NCI-H128 (cell line): ENCODE results near the gene TCF3.
A peak's percentile ranks its signal among the peaks of the same experiment; 100 is the strongest.

Experiments
- DNase-seq: peaks from one replicate; lab custom pipeline; 2025; ENCODE audit not compliant: unreplicated experiment; lab: John Stamatoyannopoulos, UW

TCF3 gene

DNA sequence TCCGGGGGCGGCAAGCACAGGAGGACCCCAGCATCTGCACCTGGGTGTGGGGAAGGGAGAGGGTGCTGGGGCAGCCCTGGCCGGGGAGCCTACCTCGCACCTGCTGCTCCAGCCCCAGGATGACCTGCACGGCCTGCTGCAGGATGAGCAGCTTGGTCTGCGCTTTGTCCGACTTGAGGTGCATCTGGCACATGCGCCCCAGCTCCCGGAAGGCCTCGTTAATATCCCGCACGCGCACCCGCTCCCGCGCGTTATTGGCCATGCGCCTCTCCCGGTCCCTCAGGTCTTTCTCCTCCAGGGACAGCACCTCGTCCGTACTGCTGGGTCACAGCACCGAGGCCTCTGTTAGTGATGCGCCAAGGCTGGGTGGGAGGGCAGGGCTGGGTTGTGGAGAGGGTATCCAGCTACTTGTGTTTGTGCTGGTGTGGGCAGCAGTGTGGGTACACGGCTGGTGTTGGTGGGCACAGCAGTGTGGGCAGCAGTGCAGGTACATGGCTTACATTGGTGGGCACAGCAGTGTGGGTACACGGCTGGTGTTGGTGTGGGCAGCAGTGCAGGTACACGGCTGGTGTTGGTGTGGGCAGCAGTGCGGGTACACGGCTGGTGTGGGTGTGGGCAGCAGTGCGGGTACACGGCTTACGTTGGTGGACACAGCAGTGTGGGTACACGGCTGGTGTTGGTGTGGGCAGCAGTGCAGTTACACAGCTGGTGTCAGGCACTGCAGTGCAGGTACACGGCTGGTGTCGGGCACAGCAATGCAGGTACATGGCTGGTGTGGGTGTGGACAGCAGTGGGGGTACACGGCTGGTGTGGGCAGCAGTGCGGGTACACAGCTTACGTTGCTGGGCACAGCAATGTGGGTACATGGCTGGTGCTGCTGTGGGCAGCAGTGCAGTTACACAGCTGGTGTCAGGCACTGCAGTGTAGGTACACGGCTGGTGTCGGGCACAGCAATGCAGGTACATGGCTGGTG lies 40.0 kb downstream of the TCF3 start:
- DNase-seq: no peak

DNA sequence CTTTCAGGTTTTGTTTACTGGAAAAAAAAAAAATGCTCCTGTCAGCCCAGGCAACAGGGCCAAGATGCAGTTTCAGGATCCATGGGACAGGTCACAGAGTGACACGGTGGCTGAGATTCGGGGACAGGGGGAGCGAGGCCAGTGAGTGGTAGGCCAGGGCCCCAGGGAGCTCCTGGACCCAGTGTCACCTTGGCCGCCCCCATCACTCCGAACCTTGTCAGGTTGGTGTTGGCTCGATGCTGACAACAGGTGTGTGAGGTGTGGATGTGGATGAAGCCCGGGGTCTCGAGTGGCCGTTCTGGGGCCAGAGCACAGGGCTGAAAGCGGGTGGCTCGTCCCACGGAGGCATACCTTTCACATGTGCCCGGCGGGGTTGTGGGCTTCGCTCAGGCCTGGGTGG lies 41.1 kb downstream of the TCF3 start:
- DNase-seq: no peak

DNA sequence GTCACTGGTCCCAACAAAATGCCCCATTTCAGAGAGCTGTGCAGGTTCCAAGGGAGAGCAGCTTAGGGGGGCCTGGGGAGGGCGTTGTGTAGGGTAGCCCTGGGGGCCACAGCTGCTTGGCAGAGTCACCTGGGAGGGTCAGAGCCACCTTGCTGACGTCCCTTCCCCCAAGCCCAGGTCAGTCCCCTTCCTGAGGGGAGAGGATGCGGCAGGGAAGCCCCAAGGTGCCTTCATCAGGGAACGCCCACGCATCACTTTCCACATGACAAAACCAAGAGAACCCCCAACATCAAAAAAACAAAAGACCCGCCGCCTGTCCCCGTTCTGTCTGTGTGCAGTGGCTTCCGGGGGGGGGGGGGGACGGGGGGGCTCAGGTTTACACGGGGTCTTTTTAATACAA lies 41.8 kb downstream of the TCF3 start:
- no peak for DNase-seq

GRCh38 chr19:1609680-1610474 lies 42.5 kb downstream of the TCF3 start:
- no peak for DNase-seq

DNA sequence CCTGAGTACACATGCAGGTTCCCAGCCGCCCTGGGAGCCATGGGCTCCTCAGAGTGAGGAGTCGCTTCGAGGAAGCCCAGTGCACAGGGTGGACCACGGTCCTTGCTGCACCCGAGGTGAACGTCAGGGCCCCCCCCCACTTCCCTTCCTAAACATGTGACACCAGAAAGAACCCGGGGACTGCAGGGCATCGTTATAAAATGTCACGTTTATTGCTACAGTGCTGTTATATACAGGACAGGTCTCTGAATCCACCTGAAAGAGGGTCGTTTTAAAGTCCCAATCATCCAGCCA lies 43.4 kb downstream of the TCF3 start:
- DNase-seq: no peak

- no peak for DNase-seq
These were observed 43.9 kb downstream of the TCF3 start for GRCh38 chr19:1608359-1609102.

DNA sequence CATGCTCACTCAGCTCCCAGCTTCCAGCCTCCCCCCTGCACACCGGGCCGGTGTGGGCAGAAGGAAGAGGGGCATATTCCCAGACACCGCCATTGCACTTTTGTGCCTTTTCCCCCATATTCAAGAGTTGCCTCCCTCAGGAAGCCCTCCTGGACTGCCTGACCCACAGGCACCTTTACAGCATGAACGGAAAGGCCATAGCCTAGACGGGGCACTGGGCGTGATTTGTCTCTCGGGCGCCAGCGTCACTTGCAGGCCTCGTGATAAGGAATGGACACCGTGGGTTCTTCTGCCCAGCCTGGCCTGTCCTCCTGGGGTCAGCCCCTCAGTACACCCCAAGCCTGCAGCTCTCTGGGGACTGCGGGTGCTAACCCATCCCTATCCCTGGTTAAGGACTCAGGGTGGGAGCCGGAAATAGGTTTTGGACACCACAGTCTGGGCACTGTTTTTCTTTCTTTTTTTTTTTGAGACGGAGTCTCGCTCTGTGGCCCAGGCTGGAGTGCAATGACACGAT lies 46.2 kb downstream of the TCF3 start:
- no peak for DNase-seq

DNA sequence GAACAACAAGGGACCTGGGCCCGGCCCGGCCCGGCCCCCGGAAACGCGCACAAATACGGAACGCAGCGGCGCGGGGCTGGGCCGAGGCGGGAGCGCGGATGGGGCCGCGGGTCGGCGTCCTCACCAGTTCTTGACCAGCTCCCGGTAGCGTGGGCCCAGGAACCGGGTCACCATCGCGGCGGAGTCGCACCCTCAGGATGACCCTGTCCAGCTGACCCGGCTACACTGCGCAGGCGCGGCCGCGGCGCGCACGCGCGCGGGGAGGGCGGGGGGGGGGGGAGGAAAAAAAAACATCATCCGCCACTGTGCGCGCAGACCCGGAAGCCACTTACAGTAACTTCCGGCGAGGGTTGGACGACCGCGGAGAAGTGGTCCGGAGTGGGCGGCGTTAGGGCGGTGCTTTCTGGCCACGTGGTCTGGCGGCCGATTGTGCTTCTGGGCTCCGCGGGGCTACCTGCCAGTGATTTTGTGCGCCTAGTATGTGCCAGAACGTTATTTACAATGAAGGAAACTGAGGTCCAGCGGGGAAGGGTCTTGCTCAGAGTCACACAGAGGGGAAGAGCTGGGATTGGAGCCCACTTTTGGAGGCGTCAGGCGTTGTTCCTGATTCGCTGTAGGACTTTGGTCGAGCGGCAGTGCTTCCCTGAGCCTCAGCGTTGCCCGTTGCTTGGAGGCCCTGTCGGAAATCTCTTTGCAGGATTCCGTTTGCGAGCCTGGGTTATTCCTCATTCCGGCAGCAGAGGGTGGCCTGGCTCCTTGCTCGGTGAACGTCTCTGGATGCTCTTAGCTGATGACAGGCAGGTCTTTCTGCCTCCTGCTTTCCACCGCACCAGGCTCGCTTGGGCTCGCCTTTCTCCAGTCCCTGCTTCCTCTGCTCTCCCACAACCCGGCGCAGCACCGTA lies 46.9 kb downstream of the TCF3 start, which contains the start of gene UQCR11:
UQCR11 (minus strand) TSS at position 227 of the 902 bp plus-strand sequence; CDS start at position 174, 53 bp downstream.
- DNase-seq: peak; percentile 92

DNA sequence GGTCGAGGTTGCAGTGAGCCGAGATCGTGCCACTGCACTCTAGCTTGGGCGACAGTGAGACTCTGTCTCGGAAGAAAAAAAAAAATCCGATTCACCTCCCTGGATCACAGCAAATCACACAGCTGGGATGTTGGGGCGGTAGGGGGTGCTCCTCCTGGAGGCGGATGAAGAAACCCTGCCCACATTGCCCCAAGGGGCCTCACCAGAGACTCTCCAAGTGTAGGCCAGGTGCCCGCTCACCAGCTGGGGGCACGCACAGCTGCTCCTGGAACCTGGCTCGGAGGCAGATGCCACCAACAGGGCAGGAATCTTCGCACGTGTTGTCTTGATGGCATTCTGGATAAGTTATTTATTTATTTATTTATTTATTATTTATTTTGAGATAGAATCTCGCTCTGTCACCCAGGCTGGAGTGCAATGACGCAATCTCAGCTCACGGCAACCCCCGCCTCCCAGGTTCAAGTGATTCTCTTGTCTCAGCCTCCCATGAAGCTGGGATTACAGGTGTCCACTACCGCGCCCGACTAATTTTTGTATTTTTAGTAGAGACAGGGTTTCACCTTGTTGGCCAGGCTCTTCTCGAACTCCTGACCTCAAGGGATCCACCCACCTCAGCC lies 50.2 kb downstream of the TCF3 start:
- no peak for DNase-seq

DNA sequence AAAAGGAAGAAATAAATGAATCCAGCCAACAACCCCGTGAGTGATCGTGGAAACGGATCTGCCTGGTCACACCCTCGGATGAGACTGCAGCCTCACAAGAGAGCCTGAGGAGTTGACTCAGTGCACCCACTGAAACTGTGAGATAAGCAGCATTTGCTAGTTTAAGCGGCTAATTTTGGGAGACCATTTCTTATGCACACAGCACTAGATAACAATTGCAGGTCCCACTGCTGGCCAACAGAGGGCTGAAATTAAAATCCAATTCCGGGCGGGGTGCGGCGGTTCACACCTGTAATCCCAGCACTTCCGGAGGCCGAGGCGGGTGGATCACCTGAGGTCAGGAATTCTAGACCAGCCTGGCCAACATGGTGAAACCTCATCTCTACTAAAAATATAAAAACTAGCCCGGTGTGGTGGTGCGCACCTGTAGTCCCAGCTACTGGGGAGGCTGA lies 50.8 kb downstream of the TCF3 start:
- no peak for DNase-seq

- DNase-seq: no peak
These were observed 53.0 kb downstream of the TCF3 start for GRCh38 chr19:1599460-1599846.

- DNase-seq: no peak
These were observed 53.5 kb downstream of the TCF3 start for GRCh38 chr19:1598777-1599459.

- DNase-seq: no peak
These were observed 59.0 kb downstream of the TCF3 start for GRCh38 chr19:1593501-1593772.

GRCh38 chr19:1592755-1593500 lies 59.5 kb downstream of the TCF3 start, which contains the start of gene MBD3:
Gene MBD3, minus strand, starts transcription at chr19:1592865. Its CDS starts 234 bp downstream, at chr19:1592631.
- peak; percentile 77 for DNase-seq

- peak; percentile 72 for DNase-seq
These were observed 60.2 kb downstream of the TCF3 start for GRCh38 chr19:1592024-1592754.

- DNase-seq: no peak
These were observed 60.9 kb downstream of the TCF3 start for GRCh38 chr19:1591421-1592023.

GRCh38 chr19:1590641-1591397 lies 61.6 kb downstream of the TCF3 start:
- DNase-seq: no peak
